Activated T-cell treated with anti-CD3 and anti-CD28 coated beads, Interleukin-2, amount 50 U/mL, for 48 hours (primary cell): ENCODE measurements around the gene HDAC4.

ENCODE experiments used
- DNase-seq, 2 experiments: peaks; one replicate each; pipeline ENCODE4 v3.0.0-alpha.2; 2020

HDAC4 gene

GRCh38 chr2:239343946-239344856 is 56.6 kb downstream of the HDAC4 start:
- no peak for DNase-seq

- no peak for DNase-seq
Measured at GRCh38 chr2:239343460-239343859, 57.4 kb downstream of the HDAC4 start.

GRCh38 chr2:239341840-239342239 is 59.0 kb downstream of the HDAC4 start:
- no peak for DNase-seq

- no peak for DNase-seq
Measured at GRCh38 chr2:239341146-239341732, 59.6 kb downstream of the HDAC4 start.

- DNase-seq: peak; percentile 47 to 59
Measured at GRCh38 chr2:239339726-239340601, 60.9 kb downstream of the HDAC4 start.

GRCh38 chr2:239339241-239339640 is 61.6 kb downstream of the HDAC4 start:
- no peak for DNase-seq

- no peak for DNase-seq
Measured at GRCh38 chr2:239337877-239338484, 62.8 kb downstream of the HDAC4 start.

- DNase-seq: no peak
Measured at GRCh38 chr2:239337122-239337876, 63.5 kb downstream of the HDAC4 start.

GRCh38 chr2:239331560-239331959 is 69.3 kb downstream of the HDAC4 start:
- peak; percentile 8 to 9 for DNase-seq

- DNase-seq: peak; percentile 7 to 14
Measured at GRCh38 chr2:239330836-239331235, 70.0 kb downstream of the HDAC4 start.

- peak; percentile 13 to 17 for DNase-seq
Measured at GRCh38 chr2:239329972-239330572, 70.7 kb downstream of the HDAC4 start.

GRCh38 chr2:239329284-239329971 is 71.4 kb downstream of the HDAC4 start:
- DNase-seq: no peak

- DNase-seq: peak in 1 of 2 experiments; percentile 12
Measured at GRCh38 chr2:239328351-239329191, 72.2 kb downstream of the HDAC4 start.

GRCh38 chr2:239327536-239328350 is 73.1 kb downstream of the HDAC4 start:
- peak; percentile 26 to 30 for DNase-seq

- DNase-seq: peak; percentile 78 to 80
Measured at GRCh38 chr2:239326831-239327535, 73.8 kb downstream of the HDAC4 start.

GRCh38 chr2:239324456-239324855 is 76.4 kb downstream of the HDAC4 start:
- DNase-seq: no peak

- no peak for DNase-seq
Measured at GRCh38 chr2:239323447-239323846, 77.4 kb downstream of the HDAC4 start.

- DNase-seq: peak in 1 of 2 experiments; percentile 44
Measured at GRCh38 chr2:239322416-239323086, 78.3 kb downstream of the HDAC4 start.
